H9 (cell line): ENCODE results near the gene KAZN. TPM values are rescaled to one million over a fixed set of nuclear protein-coding genes. Genes with fewer than 3 reads are reported as not detected.

Experiments used
- DNase-seq: peaks from one replicate; pipeline ENCODE4 v3.0.0-alpha.2; 2017
- H2AFZ ChIP-seq: one replicate; pipeline ENCODE4 v1.6.1; 2013; ENCODE audit warnings: mild to moderate bottlenecking, low read length, control low read depth, moderate library complexity
- H2AK5ac ChIP-seq: 2 replicates; pipeline ENCODE4 v1.6.1; 2013; ENCODE audit warnings: low read length, control low read depth, mixed read lengths; ENCODE audit not compliant: insufficient read length
- H2BK120ac ChIP-seq: one replicate; pipeline ENCODE4 v1.6.1; 2013; ENCODE audit warnings: low read depth, mild to moderate bottlenecking, low read length, control low read depth, inconsistent platforms; ENCODE audit not compliant: poor library complexity, severe bottlenecking
- H2BK12ac ChIP-seq: 2 replicates; pipeline ENCODE4 v1.6.1; 2013; ENCODE audit warnings: low read length, control low read depth, mixed read lengths, low read depth; ENCODE audit not compliant: insufficient read length
- H2BK15ac ChIP-seq: 2 replicates; pipeline ENCODE4 v1.6.1; 2013; ENCODE audit warnings: low read depth, low read length, control low read depth
- H2BK20ac ChIP-seq: one replicate; pipeline ENCODE4 v1.6.1; 2013; ENCODE audit warnings: low read depth, mild to moderate bottlenecking, low read length, control low read depth, inconsistent platforms; ENCODE audit not compliant: poor library complexity, severe bottlenecking
- H2BK5ac ChIP-seq: 2 replicates; pipeline ENCODE4 v1.6.1; 2013; ENCODE audit warnings: low read length, control low read depth, mixed read lengths; ENCODE audit not compliant: insufficient read length
- H3K14ac ChIP-seq: 2 replicates; pipeline ENCODE4 v1.6.1; 2013; ENCODE audit warnings: low read length, control low read depth; ENCODE audit not compliant: insufficient read depth
- H3K18ac ChIP-seq: 2 replicates; pipeline ENCODE4 v1.6.1; 2013; ENCODE audit warnings: low read depth, mild to moderate bottlenecking, mixed read lengths, low read length, control low read depth; ENCODE audit not compliant: insufficient read length
- H3K23ac ChIP-seq: 2 replicates; pipeline ENCODE4 v1.6.1; 2013; ENCODE audit warnings: low read length, control low read depth, mixed read lengths, low read depth; ENCODE audit not compliant: insufficient read length
- H3K23me2 ChIP-seq: 2 replicates; pipeline ENCODE4 v1.6.1; 2013; ENCODE audit warnings: low read depth, mild to moderate bottlenecking, mixed read lengths, low read length, control low read depth; ENCODE audit not compliant: insufficient read length, poor library complexity, severe bottlenecking
- H3K27ac ChIP-seq: 2 replicates; pipeline ENCODE4 v1.5.1; 2013; ENCODE audit warnings: low read length, control low read depth, mixed read lengths, low read depth; ENCODE audit not compliant: insufficient read length
- H3K27me3 ChIP-seq: 2 replicates; pipeline ENCODE4 v1.6.1; 2013; ENCODE audit warnings: low read length, control low read depth, inconsistent platforms; ENCODE audit not compliant: insufficient read depth
- H3K4ac ChIP-seq: 2 replicates; pipeline ENCODE4 v1.6.1; 2013; ENCODE audit warnings: low read depth, mild to moderate bottlenecking, control low read depth, inconsistent platforms, low read length, moderate library complexity
- H3K4me1 ChIP-seq: 2 replicates; pipeline ENCODE4 v1.6.1; 2013; ENCODE audit warnings: low read length, control low read depth, inconsistent platforms; ENCODE audit not compliant: insufficient read depth
- H3K4me2 ChIP-seq: 2 replicates; pipeline ENCODE4 v1.6.1; 2013; ENCODE audit warnings: low read length, control low read depth, mixed read lengths; ENCODE audit not compliant: insufficient read length, insufficient read depth
- H3K56ac ChIP-seq: 2 replicates; pipeline ENCODE4 v1.6.1; 2013; ENCODE audit warnings: low read depth, mild to moderate bottlenecking, mixed read lengths, low read length, control low read depth; ENCODE audit not compliant: insufficient read length
- H3K79me1 ChIP-seq: 2 replicates; pipeline ENCODE4 v1.6.1; 2013; ENCODE audit warnings: low read depth, mild to moderate bottlenecking, moderate library complexity, low read length, control low read depth, inconsistent platforms; ENCODE audit not compliant: insufficient read depth, poor library complexity, severe bottlenecking
- H3K79me2 ChIP-seq: 2 replicates; pipeline ENCODE4 v1.6.1; 2013; ENCODE audit warnings: low read length, control low read depth, inconsistent platforms; ENCODE audit not compliant: insufficient read depth
- H3K9ac ChIP-seq: 2 replicates; pipeline ENCODE4 v1.6.1; 2013; ENCODE audit warnings: low read length, control low read depth, mixed read lengths; ENCODE audit not compliant: insufficient read length; ENCODE audit errors: extremely low read depth
- H3K9me3 ChIP-seq: one replicate; pipeline ENCODE4 v1.6.1; 2013; ENCODE audit warnings: low read depth, low read length, inconsistent platforms; ENCODE audit not compliant: control insufficient read depth
- H3T11ph ChIP-seq: one replicate; pipeline ENCODE4 v1.6.1; 2013; ENCODE audit warnings: mild to moderate bottlenecking, low read length, control low read depth, inconsistent platforms
- H4K20me1 ChIP-seq: one replicate; pipeline ENCODE4 v1.6.1; 2013; ENCODE audit not compliant: control insufficient read depth, insufficient read length, insufficient read depth
- H4K5ac ChIP-seq: 2 replicates; pipeline ENCODE4 v1.6.1; 2013; ENCODE audit warnings: low read depth, mild to moderate bottlenecking, mixed read lengths, low read length, control low read depth; ENCODE audit not compliant: insufficient read length
- H4K8ac ChIP-seq: replicated peaks from 2 replicates; pipeline ENCODE4 v1.6.1; 2013; ENCODE audit warnings: low read length, control low read depth, mixed read lengths, low read depth; ENCODE audit not compliant: insufficient read length
- H4K91ac ChIP-seq: 2 replicates; pipeline ENCODE4 v1.6.1; 2013; ENCODE audit warnings: low read depth, mild to moderate bottlenecking, moderate library complexity, mixed read lengths, low read length, control low read depth; ENCODE audit not compliant: insufficient read length
- H3K27ac Mint-ChIP-seq, 3 experiments: 2 replicates in 2 of 3; 3 replicates in 1 of 3; pipeline ENCODE4 v1.8.0; 2020 to 2021; ENCODE audit warnings: mixed read lengths in 3 of 3, mild to moderate bottlenecking in 1 of 3, moderate library complexity in 1 of 3
- H3K27me3 Mint-ChIP-seq: 2 replicates; pipeline ENCODE4 v1.8.0; 2021; ENCODE audit warnings: low read depth, mild to moderate bottlenecking, moderate library complexity, mixed read lengths
- H3K36me3 Mint-ChIP-seq, 3 experiments: 2 replicates in 2 of 3; 3 replicates in 1 of 3; pipeline ENCODE4 v1.8.0; 2020 to 2021; ENCODE audit warnings: low read depth in 3 of 3, mixed read lengths in 3 of 3; ENCODE audit not compliant: insufficient read depth in 1 of 3
- H3K4me1 Mint-ChIP-seq, 2 experiments: 2 replicates each; pipeline ENCODE4 v1.8.0; 2020; ENCODE audit warnings: mixed read lengths in 2 of 2
- H3K4me3 Mint-ChIP-seq, 2 experiments: 2 replicates in 1 of 2; 3 replicates in 1 of 2; pipeline ENCODE4 v1.8.0; 2020 to 2021; ENCODE audit warnings: mild to moderate bottlenecking in 2 of 2, mixed read lengths in 2 of 2, moderate library complexity in 1 of 2
- H3K9me3 Mint-ChIP-seq, 2 experiments: 2 replicates in 1 of 2; 3 replicates in 1 of 2; pipeline ENCODE4 v1.8.0; 2020; ENCODE audit warnings: mild to moderate bottlenecking in 2 of 2, mixed read lengths in 2 of 2, moderate library complexity in 1 of 2
- CTCF ChIP-seq: fragments of 200-600 bp; sonication (generic); conservative IDR thresholded peaks from 3 replicates; pipeline ENCODE4 v1.8.0; 2021; ENCODE audit warnings: antibody characterized with exemption, mild to moderate bottlenecking
- WGBS: extraction: QIAGEN DNeasy Blood & Tissue Kit; methylation state at CpG from one replicate; pipeline ENCODE4 v1.1.7; 2013; ENCODE audit warnings: missing lambda C conversion rate, low lambda C conversion rate, mixed read lengths; ENCODE audit not compliant: insufficient read length; ENCODE audit errors: extremely low coverage; 5-methylcytosine and 5-hydroxymethylcytosine counted together
- total RNA-seq: library from RNA; stranded (reverse); gene quantifications from 2 replicates; pipeline ENCODE4 v1.2.1, GENCODE V29; 2021

The KAZN gene
- total RNA-seq, 1 experiment from 2014 or later, result 7.6 TPM

DNA sequence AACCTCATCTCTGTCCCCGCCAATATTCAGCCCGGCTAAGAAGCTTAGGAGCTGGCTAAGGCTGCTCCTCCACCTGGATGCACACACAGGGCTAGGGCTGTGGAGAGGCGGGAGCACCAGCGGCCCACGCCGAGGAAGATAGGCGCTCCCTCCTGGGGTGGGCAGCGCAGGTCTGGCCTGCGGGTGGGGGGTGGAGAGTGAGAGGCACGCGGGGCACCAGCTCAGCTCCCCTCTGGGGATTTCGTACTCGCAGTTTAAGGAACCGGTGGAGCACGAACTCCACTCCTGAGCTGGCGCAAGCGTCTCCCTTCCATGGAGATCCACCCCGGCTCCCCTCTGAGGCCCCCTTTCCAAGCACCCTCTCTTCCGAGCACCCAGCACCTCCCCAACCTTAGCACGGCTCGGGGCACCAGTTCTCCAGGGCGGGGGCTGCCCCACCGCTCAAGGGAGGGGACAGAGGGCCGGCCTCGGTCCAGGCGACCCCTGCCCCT, 433 bp upstream of the KAZN start:
- Histone ChIP-seq H2BK5ac (no peak overlapping the region), H4K91ac (no peak overlapping the region), H3K4me1 (peaks cover 8% of the 10 kb centered on the region)

More for the DNA sequence above, 433 bp upstream of the KAZN start:
- H3T11ph ChIP-seq, result no peak overlapping the region
- peaks cover 14% of the 10 kb centered on the region for H3K23me2 ChIP-seq
- Mint-ChIP-seq H3K4me1 (peaks cover 61 to 66% of the 10 kb centered on the region in 2 experiments), H3K36me3 (no peaks in the 10 kb centered on the region), H3K27ac (peak overlapping the region in 1 of 3 experiments; percentile 66; a peak in 1 of 7 replicates), H3K4me3 (peak overlapping the region; percentile 77 to 86), H3K9me3 (no peaks in the 10 kb centered on the region; a peak in 1 of 5 replicates), H3K27me3 (peaks cover 38% of the 10 kb centered on the region)
- no peaks in the 10 kb centered on the region for H3K79me1 ChIP-seq
- TF ChIP-seq CTCF, result no peak
- H2BK20ac ChIP-seq, result no peak overlapping the region
- DNase-seq, result peak; percentile 63
- no peak overlapping the region for H3K56ac ChIP-seq
- H4K20me1 ChIP-seq, result no peaks in the 10 kb centered on the region
- H4K5ac ChIP-seq, result no peak overlapping the region
- H3K9me3 ChIP-seq, result no peaks in the 10 kb centered on the region
- peaks cover 9% of the 10 kb centered on the region; the same call in 1 of the 2 replicates for H3K27me3 ChIP-seq
- no peak overlapping the region for H2BK120ac ChIP-seq
- no peak overlapping the region for H2BK12ac ChIP-seq
- H3K9ac ChIP-seq, result no peak overlapping the region
- no peak overlapping the region for H2AK5ac ChIP-seq
- H3K27ac ChIP-seq, result no peak overlapping the region
- H3K23ac ChIP-seq, result no peak overlapping the region
- peak overlapping the region; percentile 5; the same call in 1 of the 2 replicates for H3K14ac ChIP-seq
- H3K79me2 ChIP-seq, result no peaks in the 10 kb centered on the region
- H3K4ac ChIP-seq, result no peak overlapping the region
- no peak overlapping the region for H4K8ac ChIP-seq
- H2AFZ ChIP-seq, result no peak overlapping the region
- H2BK15ac ChIP-seq, result no peak overlapping the region
- H3K4me2 ChIP-seq, result peak overlapping the region; percentile 87
- H3K18ac ChIP-seq, result peak overlapping the region; percentile 83
- WGBS, result no CpG with 5 or more reads among the region's 26 CpGs
